ENCODE data around the gene TLR5.

TLR5 gene

GRCh38 chr1:223140611-223141405 is 2.2 kb downstream of the TLR5 start:
- WGBS, 2 donors (ENCODE audit: extremely low coverage in 2 of 2, insufficient read length in 2 of 2, insufficient replicate concordance in 1 of 2): no CpG with 5 or more reads among the region's 10 CpGs
- H3K4me2 ChIP-seq (ENCODE audit: insufficient read depth, low read length, poor library complexity, severe bottlenecking): no peak overlapping the region
- no peak overlapping the region for H3K27ac ChIP-seq (replicated peaks; ENCODE audit: low read length)
- no peak for DNase-seq (ENCODE audit: low spot score)
- H3K79me1 ChIP-seq (ENCODE audit: low read depth, low read length): no peaks in the 10 kb centered on the region
- H4K91ac ChIP-seq (ENCODE audit: low read depth, low read length, poor library complexity): no peak overlapping the region
- H4K8ac ChIP-seq (ENCODE audit: low read depth, low read length): no peak overlapping the region
- H3K23ac ChIP-seq (ENCODE audit: low read depth, low read length, poor library complexity): no peak overlapping the region
- H3K27me3 ChIP-seq (ENCODE audit: control insufficient read depth in 3 of 3, insufficient read depth in 3 of 3, low read depth in 1 of 3, low read length in 3 of 3): peaks cover 0 to 13% (median 0%) of the 10 kb centered on the region in 3 experiments
- no peak overlapping the region for H2BK120ac ChIP-seq (ENCODE audit: low read depth, low read length)
- H2BK5ac ChIP-seq (ENCODE audit: low read length): no peak overlapping the region
- no peak overlapping the region for H2AFZ ChIP-seq (ENCODE audit: low read length)
- H2AK5ac ChIP-seq (ENCODE audit: low read depth, low read length): no peak overlapping the region
- H3K14ac ChIP-seq (ENCODE audit: low read length): no peak overlapping the region
- peaks cover 0 to 8% of the 10 kb centered on the region in 2 donors for H3K4me1 ChIP-seq (ENCODE audit: control insufficient read depth in 2 of 2, insufficient read depth in 1 of 2, low read depth in 1 of 2, low read length in 2 of 2)
- no peak overlapping the region for H3K9ac ChIP-seq (ENCODE audit: low read depth, low read length, poor library complexity)
- H3K36me3 ChIP-seq (replicated peaks in 1 of 2; ENCODE audit: control insufficient read depth in 2 of 2, insufficient read depth in 2 of 2, low read length in 2 of 2): no peaks in the 10 kb centered on the region
- H3K4me3 ChIP-seq (ENCODE audit: low read length in 2 of 2): no peak overlapping the region
- no peak overlapping the region for H2BK12ac ChIP-seq (ENCODE audit: low read length)
- H2BK15ac ChIP-seq (ENCODE audit: low read length): no peak overlapping the region
- H3K18ac ChIP-seq (ENCODE audit: low read length): no peak overlapping the region
- H3K9me3 ChIP-seq (replicated peaks in 1 of 2; ENCODE audit: control insufficient read depth in 2 of 2, insufficient read depth in 1 of 2, low read depth in 1 of 2, low read length in 2 of 2): no peaks in the 10 kb centered on the region
- H3K4ac ChIP-seq (ENCODE audit: low read length): no peak overlapping the region

DNA sequence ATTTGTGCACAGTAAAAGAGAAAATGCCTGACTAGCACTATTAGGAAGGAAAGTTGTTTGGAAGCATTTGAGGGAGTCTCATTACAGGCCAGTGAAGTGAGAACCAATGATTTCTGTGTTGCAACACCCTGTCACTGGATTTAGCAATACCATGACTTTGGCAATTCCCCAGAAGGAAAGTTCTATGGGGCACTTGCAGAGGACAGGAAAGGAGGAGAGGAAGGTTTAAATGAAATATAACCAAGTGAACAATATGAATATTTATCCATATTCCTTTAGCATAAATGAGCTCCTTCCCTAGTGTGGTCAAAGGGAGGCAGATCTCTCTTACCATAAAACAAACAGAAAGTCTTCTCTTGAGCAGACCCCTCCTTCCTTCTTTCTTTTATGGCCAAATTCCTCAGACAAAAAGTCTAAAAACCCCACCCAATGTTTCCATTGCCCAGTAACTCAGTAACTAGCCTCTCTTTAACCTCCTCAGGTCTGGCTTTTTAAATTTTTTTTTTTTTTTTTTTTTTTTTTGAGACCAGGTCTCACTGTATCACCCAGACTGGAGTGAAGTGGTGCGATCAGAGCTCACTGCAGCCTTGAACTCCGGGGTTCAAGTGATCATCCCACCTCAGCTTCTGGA is 5.5 kb downstream of the TLR5 start:
- peaks cover 0 to 42% (median 10%) of the 10 kb centered on the region in 3 experiments for H3K27me3 ChIP-seq (ENCODE audit: control insufficient read depth in 3 of 3, insufficient read depth in 3 of 3, low read depth in 1 of 3, low read length in 3 of 3)
- no peak overlapping the region for H3K4me2 ChIP-seq (ENCODE audit: insufficient read depth, low read length, poor library complexity, severe bottlenecking)
- H3K9me3 ChIP-seq (replicated peaks in 1 of 2; ENCODE audit: control insufficient read depth in 2 of 2, insufficient read depth in 1 of 2, low read depth in 1 of 2, low read length in 2 of 2): no peaks in the 10 kb centered on the region
- H2BK15ac ChIP-seq (ENCODE audit: low read length): no peak overlapping the region
- no peak overlapping the region for H3K14ac ChIP-seq (ENCODE audit: low read length)
- H3K23ac ChIP-seq (ENCODE audit: low read depth, low read length, poor library complexity): no peak overlapping the region
- DNase-seq (ENCODE audit: low spot score): no peak
- no peaks in the 10 kb centered on the region for H3K36me3 ChIP-seq (replicated peaks in 1 of 2; ENCODE audit: control insufficient read depth in 2 of 2, insufficient read depth in 2 of 2, low read length in 2 of 2)
- H3K18ac ChIP-seq (ENCODE audit: low read length): no peak overlapping the region
- no peak overlapping the region for H2AFZ ChIP-seq (ENCODE audit: low read length)
- H3K4ac ChIP-seq (ENCODE audit: low read length): no peak overlapping the region
- no peaks in the 10 kb centered on the region for H3K79me1 ChIP-seq (ENCODE audit: low read depth, low read length)
- H4K91ac ChIP-seq (ENCODE audit: low read depth, low read length, poor library complexity): no peak overlapping the region
- H3K4me3 ChIP-seq (ENCODE audit: low read length in 2 of 2): no peak overlapping the region
- no peak overlapping the region for H2BK12ac ChIP-seq (ENCODE audit: low read length)
- H3K9ac ChIP-seq (ENCODE audit: low read depth, low read length, poor library complexity): no peak overlapping the region
- H2BK120ac ChIP-seq (ENCODE audit: low read depth, low read length): no peak overlapping the region
- H2AK5ac ChIP-seq (ENCODE audit: low read depth, low read length): no peak overlapping the region
- no CpG with 5 or more reads among the region's 2 CpGs for WGBS, 2 donors (ENCODE audit: extremely low coverage in 2 of 2, insufficient read length in 2 of 2, insufficient replicate concordance in 1 of 2)
- peaks cover 0 to 7% of the 10 kb centered on the region in 2 donors for H3K4me1 ChIP-seq (ENCODE audit: control insufficient read depth in 2 of 2, insufficient read depth in 1 of 2, low read depth in 1 of 2, low read length in 2 of 2)
- no peak overlapping the region for H3K27ac ChIP-seq (replicated peaks; ENCODE audit: low read length)
- H2BK5ac ChIP-seq (ENCODE audit: low read length): no peak overlapping the region
- H4K8ac ChIP-seq (ENCODE audit: low read depth, low read length): no peak overlapping the region

DNA sequence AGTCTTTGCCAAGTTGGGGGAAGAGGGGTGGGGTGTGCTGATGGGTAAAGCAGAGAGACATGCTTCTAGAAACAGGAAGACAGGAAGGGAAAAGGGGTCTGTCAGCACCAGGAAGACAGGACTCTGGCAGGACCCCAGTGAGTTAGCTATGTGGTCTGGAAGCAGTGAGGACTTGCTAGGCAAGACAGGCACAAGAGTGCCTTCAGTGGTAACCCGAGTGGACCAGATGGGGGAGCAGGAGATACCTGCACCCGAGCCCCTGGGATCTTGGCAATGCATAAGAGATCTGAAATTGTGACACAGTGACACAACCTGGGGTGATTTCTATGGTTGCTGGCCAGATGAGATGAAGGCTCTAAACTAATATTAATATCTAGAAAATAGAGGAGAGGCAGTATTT is 7.0 kb downstream of the TLR5 start:
- H2AFZ ChIP-seq (ENCODE audit: low read length): no peak overlapping the region
- no peak overlapping the region for H3K9ac ChIP-seq (ENCODE audit: low read depth, low read length, poor library complexity)
- no peak overlapping the region for H4K8ac ChIP-seq (ENCODE audit: low read depth, low read length)
- no peaks in the 10 kb centered on the region for H3K9me3 ChIP-seq (replicated peaks in 1 of 2; ENCODE audit: control insufficient read depth in 2 of 2, insufficient read depth in 1 of 2, low read depth in 1 of 2, low read length in 2 of 2)
- H3K79me1 ChIP-seq (ENCODE audit: low read depth, low read length): no peaks in the 10 kb centered on the region
- no peak overlapping the region for H3K4me3 ChIP-seq (ENCODE audit: low read length in 2 of 2)
- H3K18ac ChIP-seq (ENCODE audit: low read length): no peak overlapping the region
- H3K36me3 ChIP-seq (replicated peaks in 1 of 2; ENCODE audit: control insufficient read depth in 2 of 2, insufficient read depth in 2 of 2, low read length in 2 of 2): no peaks in the 10 kb centered on the region
- H2AK5ac ChIP-seq (ENCODE audit: low read depth, low read length): no peak overlapping the region
- no peak overlapping the region for H2BK120ac ChIP-seq (ENCODE audit: low read depth, low read length)
- no peak for DNase-seq (ENCODE audit: low spot score)
- H4K91ac ChIP-seq (ENCODE audit: low read depth, low read length, poor library complexity): no peak overlapping the region
- H3K27ac ChIP-seq (replicated peaks; ENCODE audit: low read length): no peak overlapping the region
- no peak overlapping the region for H3K4ac ChIP-seq (ENCODE audit: low read length)
- H3K14ac ChIP-seq (ENCODE audit: low read length): no peak overlapping the region
- H2BK5ac ChIP-seq (ENCODE audit: low read length): no peak overlapping the region
- peaks cover 0 to 39% (median 10%) of the 10 kb centered on the region in 3 experiments for H3K27me3 ChIP-seq (ENCODE audit: control insufficient read depth in 3 of 3, insufficient read depth in 3 of 3, low read depth in 1 of 3, low read length in 3 of 3)
- no peak overlapping the region for H2BK12ac ChIP-seq (ENCODE audit: low read length)
- no peak overlapping the region for H3K23ac ChIP-seq (ENCODE audit: low read depth, low read length, poor library complexity)
- no peak overlapping the region for H2BK15ac ChIP-seq (ENCODE audit: low read length)
- H3K4me2 ChIP-seq (ENCODE audit: insufficient read depth, low read length, poor library complexity, severe bottlenecking): no peak overlapping the region
- H3K4me1 ChIP-seq (ENCODE audit: control insufficient read depth in 2 of 2, insufficient read depth in 1 of 2, low read depth in 1 of 2, low read length in 2 of 2): peaks cover 0 to 3% of the 10 kb centered on the region in 2 donors
- no CpG with 5 or more reads among the region's 2 CpGs for WGBS, 2 donors (ENCODE audit: extremely low coverage in 2 of 2, insufficient read length in 2 of 2, insufficient replicate concordance in 1 of 2)

DNA sequence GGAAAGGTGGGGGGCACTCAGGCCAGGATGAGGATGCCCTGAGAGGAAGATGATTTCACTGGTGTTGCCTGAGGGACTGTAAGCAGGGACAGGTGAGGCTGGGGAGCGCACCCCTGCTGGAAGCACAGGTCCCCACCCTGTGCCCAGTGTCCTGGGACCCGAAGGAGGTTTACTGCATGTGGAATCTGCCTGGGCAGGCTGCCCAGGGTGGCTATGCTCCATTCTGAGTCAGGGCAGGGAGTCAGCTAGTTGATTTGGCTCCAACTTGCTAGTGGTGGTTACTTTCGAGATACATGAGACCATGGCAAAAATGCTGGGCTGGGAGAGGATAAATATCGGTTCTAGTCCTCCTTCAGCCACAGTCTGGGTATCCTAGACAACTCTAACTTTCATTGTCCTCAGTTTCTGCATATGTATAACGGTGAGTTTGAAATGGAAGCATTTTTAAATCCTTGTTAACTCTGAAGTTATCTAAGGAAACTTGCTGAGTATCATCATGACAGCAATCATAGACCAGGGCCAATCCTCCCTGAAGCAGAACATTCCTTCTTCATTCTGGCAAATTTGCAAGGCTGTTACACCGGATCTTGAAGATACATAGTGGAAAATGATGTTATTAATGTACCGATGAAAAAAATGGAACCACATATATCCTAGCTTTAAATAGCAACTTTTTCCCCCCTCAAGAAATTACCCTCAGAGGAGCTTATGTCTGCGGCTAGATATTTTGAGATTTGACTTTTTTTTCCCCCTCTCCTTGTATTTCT is 7.7 kb downstream of the TLR5 start:
- H3K14ac ChIP-seq (ENCODE audit: low read length): no peak overlapping the region
- H2BK15ac ChIP-seq (ENCODE audit: low read length): no peak overlapping the region
- no peaks in the 10 kb centered on the region for H3K9me3 ChIP-seq (replicated peaks in 1 of 2; ENCODE audit: control insufficient read depth in 2 of 2, insufficient read depth in 1 of 2, low read depth in 1 of 2, low read length in 2 of 2)
- peaks cover 0 to 43% (median 10%) of the 10 kb centered on the region in 3 experiments for H3K27me3 ChIP-seq (ENCODE audit: control insufficient read depth in 3 of 3, insufficient read depth in 3 of 3, low read depth in 1 of 3, low read length in 3 of 3)
- no peak overlapping the region for H2AFZ ChIP-seq (ENCODE audit: low read length)
- H3K4me3 ChIP-seq (ENCODE audit: low read length in 2 of 2): no peak overlapping the region
- no peak overlapping the region for H4K8ac ChIP-seq (ENCODE audit: low read depth, low read length)
- no peak overlapping the region for H2BK120ac ChIP-seq (ENCODE audit: low read depth, low read length)
- no peak overlapping the region for H4K91ac ChIP-seq (ENCODE audit: low read depth, low read length, poor library complexity)
- no peak overlapping the region for H2BK12ac ChIP-seq (ENCODE audit: low read length)
- peaks cover 0 to 3% of the 10 kb centered on the region in 2 donors for H3K4me1 ChIP-seq (ENCODE audit: control insufficient read depth in 2 of 2, insufficient read depth in 1 of 2, low read depth in 1 of 2, low read length in 2 of 2)
- H3K27ac ChIP-seq (replicated peaks; ENCODE audit: low read length): no peak overlapping the region
- no peak overlapping the region for H3K4ac ChIP-seq (ENCODE audit: low read length)
- H3K79me1 ChIP-seq (ENCODE audit: low read depth, low read length): no peaks in the 10 kb centered on the region
- H3K18ac ChIP-seq (ENCODE audit: low read length): peak overlapping the region; percentile 36
- no peak overlapping the region for H3K23ac ChIP-seq (ENCODE audit: low read depth, low read length, poor library complexity)
- H2BK5ac ChIP-seq (ENCODE audit: low read length): no peak overlapping the region
- H3K4me2 ChIP-seq (ENCODE audit: insufficient read depth, low read length, poor library complexity, severe bottlenecking): no peak overlapping the region
- H3K36me3 ChIP-seq (replicated peaks in 1 of 2; ENCODE audit: control insufficient read depth in 2 of 2, insufficient read depth in 2 of 2, low read length in 2 of 2): no peaks in the 10 kb centered on the region
- DNase-seq (ENCODE audit: low spot score): no peak
- H3K9ac ChIP-seq (ENCODE audit: low read depth, low read length, poor library complexity): no peak overlapping the region
- no CpG with 5 or more reads among the region's 8 CpGs for WGBS, 2 donors (ENCODE audit: extremely low coverage in 2 of 2, insufficient read length in 2 of 2, insufficient replicate concordance in 1 of 2)
- H2AK5ac ChIP-seq (ENCODE audit: low read depth, low read length): no peak overlapping the region

Data from neuronal stem cell (in vitro differentiated cells).